HEK293 (cell line): ENCODE results near the gene CATSPERE.

Experiments
- CTCF ChIA-PET: fragments of 350-600 bp; formaldehyde crosslinking; extraction: SDS; loops from one replicate; lab custom pipeline; 2021; ENCODE audit warnings: antibody characterized with exemption; lab: Yijun Ruan, JAX
- POLR2A ChIA-PET: fragments of 300-600 bp; formaldehyde crosslinking; extraction: SDS; loops from one replicate; lab custom pipeline; 2020; ENCODE audit warnings: antibody characterized with exemption, inconsistent platforms; lab: Yijun Ruan, JAX
- H3K27ac ChIP-seq: fragments of 200-500 bp; sonication (Bioruptor generic); 2 replicates; pipeline ENCODE4 v1.5.1; 2014; ENCODE audit warnings: low read depth, low read length, control low read depth, inconsistent platforms; ENCODE audit errors: extremely low read depth
- H3K36me3 ChIP-seq, 2 experiments: fragments of 200-500 bp in 1 of 2; sonication (Bioruptor generic) in 1 of 2; 1 replicate in 1 of 2; 2 replicates in 1 of 2; pipeline ENCODE4 v1.5.1; 2014 to 2017; ENCODE audit warnings: inconsistent platforms in 2 of 2, low read length in 2 of 2; ENCODE audit not compliant: control insufficient read depth in 2 of 2, insufficient read depth in 1 of 2
- H3K4me1 ChIP-seq: fragments of 200-500 bp; sonication (Bioruptor generic); 2 replicates; pipeline ENCODE4 v1.5.1; 2014; ENCODE audit warnings: mild to moderate bottlenecking, low read length, inconsistent platforms; ENCODE audit not compliant: control insufficient read depth, insufficient read depth
- H3K4me3 ChIP-seq: 2 replicates; pipeline ENCODE4 v1.5.1; 2011; ENCODE audit warnings: low read depth, mild to moderate bottlenecking, control low read depth, low read length, moderate library complexity
- H3K9me3 ChIP-seq: fragments of 200-500 bp; sonication (Bioruptor generic); 2 replicates; pipeline ENCODE4 v1.5.1; 2014; ENCODE audit warnings: low read depth, low read length, inconsistent platforms; ENCODE audit not compliant: control insufficient read depth, insufficient read depth
- EGR2 ChIP-seq: fragments of 450-650 bp; formaldehyde crosslinking; IDR thresholded peaks from 2 replicates; pipeline ENCODE4 v1.5.1; 2016; ENCODE audit warnings: low read depth, missing biosample characterization, missing genetic modification characterization
- GLIS1 ChIP-seq: fragments of 450-650 bp; formaldehyde crosslinking; IDR thresholded peaks from 2 replicates; pipeline ENCODE4 v1.5.1; 2016; ENCODE audit warnings: missing biosample characterization, missing genetic modification characterization
- KLF8 ChIP-seq: fragments of 450-650 bp; formaldehyde crosslinking; IDR thresholded peaks from 2 replicates; pipeline ENCODE4 v1.5.1; 2016; ENCODE audit warnings: missing biosample characterization, missing genetic modification characterization
- OVOL3 ChIP-seq: fragments of 450-650 bp; formaldehyde crosslinking; IDR thresholded peaks from 2 replicates; pipeline ENCODE4 v1.5.1; 2016; ENCODE audit warnings: missing biosample characterization, missing genetic modification characterization
- ZBTB48 ChIP-seq: fragments of 450-650 bp; formaldehyde crosslinking; IDR thresholded peaks from 2 replicates; pipeline ENCODE4 v1.5.1; 2016; ENCODE audit warnings: missing biosample characterization, missing genetic modification characterization
- ZFP69B ChIP-seq: fragments of 450-650 bp; formaldehyde crosslinking; IDR thresholded peaks from 2 replicates; pipeline ENCODE4 v1.5.1; 2016; ENCODE audit warnings: missing biosample characterization, missing genetic modification characterization
- ZNF341 ChIP-seq: fragments of 450-650 bp; formaldehyde crosslinking; IDR thresholded peaks from 2 replicates; pipeline ENCODE4; 2016; ENCODE audit warnings: low read depth, missing biosample characterization, missing genetic modification characterization
- ZNF37A ChIP-seq: fragments of 450-650 bp; IDR thresholded peaks from 2 replicates; pipeline ENCODE4 v1.5.1; 2018; ENCODE audit warnings: missing biosample characterization, missing genetic modification characterization
- ZNF555 ChIP-seq: fragments of 450-650 bp; formaldehyde crosslinking; conservative IDR thresholded peaks from 2 replicates; pipeline ENCODE4 v1.5.1; 2017; ENCODE audit warnings: missing biosample characterization, mild to moderate bottlenecking, missing genetic modification characterization, inconsistent platforms
- ZNF600 ChIP-seq: fragments of 450-650 bp; formaldehyde crosslinking; IDR thresholded peaks from 2 replicates; pipeline ENCODE4 v1.5.1; 2016; ENCODE audit warnings: missing biosample characterization, missing genetic modification characterization
- ZNF747 ChIP-seq: fragments of 450-650 bp; formaldehyde crosslinking; IDR thresholded peaks from 2 replicates; pipeline ENCODE4 v1.5.1; 2016; ENCODE audit warnings: missing biosample characterization, missing genetic modification characterization
- ZNF792 ChIP-seq: fragments of 450-650 bp; formaldehyde crosslinking; IDR thresholded peaks from 2 replicates; pipeline ENCODE4 v1.5.1; 2016; ENCODE audit warnings: missing biosample characterization, missing genetic modification characterization
- TF ChIP-seq, protein P1 (sequence below): fragments of 450-650 bp; formaldehyde crosslinking; IDR thresholded peaks from 2 replicates; pipeline ENCODE4 v1.5.1; 2016; ENCODE audit warnings: missing biosample characterization, missing genetic modification characterization
- TF ChIP-seq, protein P2 (sequence below): fragments of 450-650 bp; formaldehyde crosslinking; IDR thresholded peaks from 2 replicates; pipeline ENCODE4 v1.5.1; 2016; ENCODE audit warnings: missing biosample characterization, missing genetic modification characterization
- TF ChIP-seq, protein P3 (sequence below): fragments of 450-650 bp; formaldehyde crosslinking; IDR thresholded peaks from 2 replicates; pipeline ENCODE4 v1.5.1; 2016; ENCODE audit warnings: missing biosample characterization, missing genetic modification characterization
- TF ChIP-seq, protein P4 (sequence below): fragments of 450-650 bp; formaldehyde crosslinking; IDR thresholded peaks from 2 replicates; pipeline ENCODE4 v1.5.1; 2017; ENCODE audit warnings: missing biosample characterization, missing genetic modification characterization
- TF ChIP-seq, protein P5 (sequence below): fragments of 450-650 bp; formaldehyde crosslinking; IDR thresholded peaks from 2 replicates; pipeline ENCODE4 v1.5.1; 2017; ENCODE audit warnings: missing biosample characterization, missing genetic modification characterization

The CATSPERE gene

DNA sequence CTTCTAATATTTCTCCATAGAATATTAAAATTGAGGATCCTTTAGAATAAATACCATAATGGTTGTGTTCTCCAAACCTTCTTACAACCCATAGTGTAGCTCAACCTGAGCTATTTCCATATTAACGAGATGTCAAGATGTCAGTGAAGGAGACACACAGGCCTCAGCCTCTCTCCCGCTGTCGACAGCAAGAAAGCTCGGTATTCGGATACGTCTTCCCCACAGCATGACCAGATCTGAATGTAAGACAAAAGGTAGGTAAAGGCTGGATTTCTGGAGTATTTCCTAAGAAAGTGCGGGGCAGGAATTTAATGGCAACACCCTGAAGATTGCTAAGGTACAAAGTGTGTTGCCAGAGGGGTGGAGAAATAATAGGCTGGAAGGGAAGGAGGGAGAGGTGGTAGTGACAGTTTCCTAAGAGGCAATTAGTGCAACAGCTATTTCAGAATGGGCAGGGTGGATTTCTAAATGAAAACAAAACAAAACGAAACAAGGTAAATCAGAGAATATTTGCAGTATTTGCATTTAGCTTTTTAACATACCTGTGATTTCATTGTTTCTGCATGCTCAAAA is 11.1 kb upstream of the CATSPERE start (continued):
- TF ChIP-seq, protein P1, sequence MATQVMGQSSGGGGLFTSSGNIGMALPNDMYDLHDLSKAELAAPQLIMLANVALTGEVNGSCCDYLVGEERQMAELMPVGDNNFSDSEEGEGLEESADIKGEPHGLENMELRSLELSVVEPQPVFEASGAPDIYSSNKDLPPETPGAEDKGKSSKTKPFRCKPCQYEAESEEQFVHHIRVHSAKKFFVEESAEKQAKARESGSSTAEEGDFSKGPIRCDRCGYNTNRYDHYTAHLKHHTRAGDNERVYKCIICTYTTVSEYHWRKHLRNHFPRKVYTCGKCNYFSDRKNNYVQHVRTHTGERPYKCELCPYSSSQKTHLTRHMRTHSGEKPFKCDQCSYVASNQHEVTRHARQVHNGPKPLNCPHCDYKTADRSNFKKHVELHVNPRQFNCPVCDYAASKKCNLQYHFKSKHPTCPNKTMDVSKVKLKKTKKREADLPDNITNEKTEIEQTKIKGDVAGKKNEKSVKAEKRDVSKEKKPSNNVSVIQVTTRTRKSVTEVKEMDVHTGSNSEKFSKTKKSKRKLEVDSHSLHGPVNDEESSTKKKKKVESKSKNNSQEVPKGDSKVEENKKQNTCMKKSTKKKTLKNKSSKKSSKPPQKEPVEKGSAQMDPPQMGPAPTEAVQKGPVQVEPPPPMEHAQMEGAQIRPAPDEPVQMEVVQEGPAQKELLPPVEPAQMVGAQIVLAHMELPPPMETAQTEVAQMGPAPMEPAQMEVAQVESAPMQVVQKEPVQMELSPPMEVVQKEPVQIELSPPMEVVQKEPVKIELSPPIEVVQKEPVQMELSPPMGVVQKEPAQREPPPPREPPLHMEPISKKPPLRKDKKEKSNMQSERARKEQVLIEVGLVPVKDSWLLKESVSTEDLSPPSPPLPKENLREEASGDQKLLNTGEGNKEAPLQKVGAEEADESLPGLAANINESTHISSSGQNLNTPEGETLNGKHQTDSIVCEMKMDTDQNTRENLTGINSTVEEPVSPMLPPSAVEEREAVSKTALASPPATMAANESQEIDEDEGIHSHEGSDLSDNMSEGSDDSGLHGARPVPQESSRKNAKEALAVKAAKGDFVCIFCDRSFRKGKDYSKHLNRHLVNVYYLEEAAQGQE (tag by site-specific recombination) = no peak; the same call in 1 of the 2 replicates

DNA sequence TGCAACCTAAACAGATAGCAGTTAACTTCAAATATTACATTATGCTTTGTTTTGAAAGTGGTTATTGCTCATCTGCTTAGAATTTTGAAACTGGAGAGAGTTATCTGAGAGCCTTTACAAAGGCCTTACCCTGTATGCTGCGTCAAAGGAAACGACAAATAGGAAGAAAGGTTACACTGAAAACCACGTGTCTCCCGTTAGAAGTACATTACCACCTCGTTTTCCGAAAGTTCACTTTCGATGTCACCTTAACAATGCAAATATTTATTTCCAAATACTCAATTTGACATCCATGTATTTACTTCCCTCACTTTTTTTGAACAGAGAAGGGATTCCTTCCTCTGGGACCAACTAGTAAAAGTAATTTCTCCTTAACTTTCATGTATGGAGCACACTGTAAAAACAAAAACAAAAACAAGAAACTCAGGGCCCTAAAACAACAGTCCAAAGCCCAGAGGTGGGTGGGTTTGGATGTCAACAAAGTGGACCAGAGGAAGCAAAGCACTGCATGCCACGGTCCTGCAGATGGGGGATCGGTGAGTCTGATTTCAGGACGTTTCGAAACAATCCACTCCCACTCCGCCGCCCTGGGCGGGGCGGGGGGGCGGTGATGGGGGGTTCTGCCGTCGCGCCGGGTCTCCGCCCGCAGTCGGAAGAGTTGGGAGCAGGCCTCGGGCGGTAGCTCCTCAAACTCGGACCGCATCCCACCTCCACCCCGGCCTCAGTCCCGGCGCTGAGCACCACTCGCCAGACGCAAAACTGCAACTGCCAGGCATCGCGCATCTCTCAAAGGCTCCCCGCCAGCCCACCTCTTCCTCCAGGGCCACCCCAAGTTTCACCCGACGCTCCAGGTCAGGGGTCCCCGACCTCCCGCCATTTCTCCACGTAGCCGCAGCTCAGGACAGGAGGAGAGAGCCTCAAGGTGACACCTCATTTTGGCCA is 10.2 kb upstream of the CATSPERE start:
- POLR2A ChIA-PET = interaction anchor here (0.6 to 1.6 kb wide), 8 partner anchors 9 to 1195 kb away, joined by 3 to 7 read pairs (median 4); partner anchors contain the start of genes CATSPERE and SDCCAG8
- CTCF ChIA-PET = interaction anchor here (0.7 to 1.3 kb wide), 3 partner anchors 9 to 547 kb away, joined by 3 read pairs; no protein-coding TSS in a partner anchor
- TF ChIP-seq, protein P2, sequence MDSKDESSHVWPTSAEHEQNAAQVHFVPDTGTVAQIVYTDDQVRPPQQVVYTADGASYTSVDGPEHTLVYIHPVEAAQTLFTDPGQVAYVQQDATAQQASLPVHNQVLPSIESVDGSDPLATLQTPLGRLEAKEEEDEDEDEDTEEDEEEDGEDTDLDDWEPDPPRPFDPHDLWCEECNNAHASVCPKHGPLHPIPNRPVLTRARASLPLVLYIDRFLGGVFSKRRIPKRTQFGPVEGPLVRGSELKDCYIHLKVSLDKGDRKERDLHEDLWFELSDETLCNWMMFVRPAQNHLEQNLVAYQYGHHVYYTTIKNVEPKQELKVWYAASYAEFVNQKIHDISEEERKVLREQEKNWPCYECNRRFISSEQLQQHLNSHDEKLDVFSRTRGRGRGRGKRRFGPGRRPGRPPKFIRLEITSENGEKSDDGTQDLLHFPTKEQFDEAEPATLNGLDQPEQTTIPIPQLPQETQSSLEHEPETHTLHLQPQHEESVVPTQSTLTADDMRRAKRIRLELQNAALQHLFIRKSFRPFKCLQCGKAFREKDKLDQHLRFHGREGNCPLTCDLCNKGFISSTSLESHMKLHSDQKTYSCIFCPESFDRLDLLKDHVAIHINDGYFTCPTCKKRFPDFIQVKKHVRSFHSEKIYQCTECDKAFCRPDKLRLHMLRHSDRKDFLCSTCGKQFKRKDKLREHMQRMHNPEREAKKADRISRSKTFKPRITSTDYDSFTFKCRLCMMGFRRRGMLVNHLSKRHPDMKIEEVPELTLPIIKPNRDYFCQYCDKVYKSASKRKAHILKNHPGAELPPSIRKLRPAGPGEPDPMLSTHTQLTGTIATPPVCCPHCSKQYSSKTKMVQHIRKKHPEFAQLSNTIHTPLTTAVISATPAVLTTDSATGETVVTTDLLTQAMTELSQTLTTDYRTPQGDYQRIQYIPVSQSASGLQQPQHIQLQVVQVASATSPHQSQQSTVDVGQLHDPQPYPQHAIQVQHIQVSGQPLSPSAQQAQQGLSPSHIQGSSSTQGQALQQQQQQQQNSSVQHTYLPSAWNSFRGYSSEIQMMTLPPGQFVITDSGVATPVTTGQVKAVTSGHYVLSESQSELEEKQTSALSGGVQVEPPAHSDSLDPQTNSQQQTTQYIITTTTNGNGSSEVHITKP (tag by site-specific recombination) = no peak
- TF ChIP-seq KLF8 (tag by site-specific recombination) = peak; percentile 99
- no peak for TF ChIP-seq ZNF747
- TF ChIP-seq, protein P1 (tag by site-specific recombination) = 0 out of 2 replicates have a peak, but pooled peaks have one; percentile 10
- TF ChIP-seq ZNF792 (tag by site-specific recombination) = peak; percentile 13; the same call in 1 of the 2 replicates
- TF ChIP-seq ZNF555 (tag by site-specific recombination) = no peak
- TF ChIP-seq EGR2 (tag by site-specific recombination) = peak; percentile 69
- TF ChIP-seq OVOL3 (tag by site-specific recombination) = peak; percentile 84
- peak; percentile 30 for TF ChIP-seq GLIS1 (tag by site-specific recombination)
- TF ChIP-seq, protein P3, sequence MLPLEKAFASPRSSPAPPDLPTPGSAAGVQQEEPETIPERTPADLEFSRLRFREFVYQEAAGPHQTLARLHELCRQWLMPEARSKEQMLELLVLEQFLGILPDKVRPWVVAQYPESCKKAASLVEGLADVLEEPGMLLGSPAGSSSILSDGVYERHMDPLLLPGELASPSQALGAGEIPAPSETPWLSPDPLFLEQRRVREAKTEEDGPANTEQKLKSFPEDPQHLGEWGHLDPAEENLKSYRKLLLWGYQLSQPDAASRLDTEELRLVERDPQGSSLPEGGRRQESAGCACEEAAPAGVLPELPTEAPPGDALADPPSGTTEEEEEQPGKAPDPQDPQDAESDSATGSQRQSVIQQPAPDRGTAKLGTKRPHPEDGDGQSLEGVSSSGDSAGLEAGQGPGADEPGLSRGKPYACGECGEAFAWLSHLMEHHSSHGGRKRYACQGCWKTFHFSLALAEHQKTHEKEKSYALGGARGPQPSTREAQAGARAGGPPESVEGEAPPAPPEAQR (tag by site-specific recombination) = no peak
- TF ChIP-seq ZNF341 = no peak
- TF ChIP-seq ZBTB48 (tag by site-specific recombination) = no peak; the same call in 1 of the 2 replicates
- TF ChIP-seq, protein P4, sequence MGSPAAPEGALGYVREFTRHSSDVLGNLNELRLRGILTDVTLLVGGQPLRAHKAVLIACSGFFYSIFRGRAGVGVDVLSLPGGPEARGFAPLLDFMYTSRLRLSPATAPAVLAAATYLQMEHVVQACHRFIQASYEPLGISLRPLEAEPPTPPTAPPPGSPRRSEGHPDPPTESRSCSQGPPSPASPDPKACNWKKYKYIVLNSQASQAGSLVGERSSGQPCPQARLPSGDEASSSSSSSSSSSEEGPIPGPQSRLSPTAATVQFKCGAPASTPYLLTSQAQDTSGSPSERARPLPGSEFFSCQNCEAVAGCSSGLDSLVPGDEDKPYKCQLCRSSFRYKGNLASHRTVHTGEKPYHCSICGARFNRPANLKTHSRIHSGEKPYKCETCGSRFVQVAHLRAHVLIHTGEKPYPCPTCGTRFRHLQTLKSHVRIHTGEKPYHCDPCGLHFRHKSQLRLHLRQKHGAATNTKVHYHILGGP = no peak
- no peak for TF ChIP-seq ZNF37A (tag by site-specific recombination)
- TF ChIP-seq ZFP69B (tag by site-specific recombination) = peak; percentile 6; the same call in 1 of the 2 replicates
- TF ChIP-seq, protein P5, sequence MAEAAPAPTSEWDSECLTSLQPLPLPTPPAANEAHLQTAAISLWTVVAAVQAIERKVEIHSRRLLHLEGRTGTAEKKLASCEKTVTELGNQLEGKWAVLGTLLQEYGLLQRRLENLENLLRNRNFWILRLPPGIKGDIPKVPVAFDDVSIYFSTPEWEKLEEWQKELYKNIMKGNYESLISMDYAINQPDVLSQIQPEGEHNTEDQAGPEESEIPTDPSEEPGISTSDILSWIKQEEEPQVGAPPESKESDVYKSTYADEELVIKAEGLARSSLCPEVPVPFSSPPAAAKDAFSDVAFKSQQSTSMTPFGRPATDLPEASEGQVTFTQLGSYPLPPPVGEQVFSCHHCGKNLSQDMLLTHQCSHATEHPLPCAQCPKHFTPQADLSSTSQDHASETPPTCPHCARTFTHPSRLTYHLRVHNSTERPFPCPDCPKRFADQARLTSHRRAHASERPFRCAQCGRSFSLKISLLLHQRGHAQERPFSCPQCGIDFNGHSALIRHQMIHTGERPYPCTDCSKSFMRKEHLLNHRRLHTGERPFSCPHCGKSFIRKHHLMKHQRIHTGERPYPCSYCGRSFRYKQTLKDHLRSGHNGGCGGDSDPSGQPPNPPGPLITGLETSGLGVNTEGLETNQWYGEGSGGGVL (tag by site-specific recombination) = peak; percentile 88
- peak; percentile 32; the same call in 1 of the 2 replicates for TF ChIP-seq ZNF600 (tag by site-specific recombination)

More for the DNA sequence above, 10.2 kb upstream of the CATSPERE start:
- peak overlapping the region; percentile 89 for H3K27ac ChIP-seq
- H3K9me3 ChIP-seq = no peaks in the 10 kb centered on the region
- H3K36me3 ChIP-seq = peaks cover 0 to 8% of the 10 kb centered on the region in 2 experiments; a peak in 1 of 3 replicates
- H3K4me1 ChIP-seq = peaks cover 40% of the 10 kb centered on the region
- peak overlapping the region; percentile 76 for H3K4me3 ChIP-seq
